Astrocyte of the cerebellum (primary cell): ENCODE data around the gene ABHD5.

Experiments used
- DNase-seq: peaks from one replicate; pipeline ENCODE4 v3.0.0-alpha.2; 2011; ENCODE audit warnings: low read depth
- H3K4me3 ChIP-seq: 2 replicates; pipeline ENCODE4 v1.5.1; 2011; ENCODE audit warnings: mild to moderate bottlenecking, low read depth, low read length, moderate library complexity
- CTCF ChIP-seq: IDR thresholded peaks from 2 replicates; pipeline ENCODE4 v1.5.1; 2012; ENCODE audit warnings: low read length, low read depth, moderate library complexity, mild to moderate bottlenecking; ENCODE audit errors: missing control alignments
- in situ Hi-C: cut with HindIII; loops from 2 replicates; pipeline ENCODE4 v1.10.0; 2017; ENCODE audit warnings: low sequenced_read_pairs

ABHD5 gene

GRCh38 chr3:43762451-43762850 lies 71.7 kb downstream of the ABHD5 start:
- in situ Hi-C loops = no loop called here
- no peak for TF ChIP-seq CTCF
- no peak overlapping the region for H3K4me3 ChIP-seq
- DNase-seq = no peak

GRCh38 chr3:43764056-43764455 lies 73.3 kb downstream of the ABHD5 start:
- in situ Hi-C loops = no loop called here
- no peak overlapping the region for H3K4me3 ChIP-seq
- TF ChIP-seq CTCF = no peak
- DNase-seq = no peak

GRCh38 chr3:43764471-43764870 lies 73.7 kb downstream of the ABHD5 start:
- no peak for DNase-seq
- no peak overlapping the region for H3K4me3 ChIP-seq
- in situ Hi-C loops = no loop called here
- TF ChIP-seq CTCF = no peak

- DNase-seq = peak; percentile 15
Observed at GRCh38 chr3:43765521-43765971, 74.8 kb downstream of the ABHD5 start.

GRCh38 chr3:43766672-43767465 lies 76.1 kb downstream of the ABHD5 start:
- H3K4me3 ChIP-seq = no peak overlapping the region

More at GRCh38 chr3:43765521-43765971, 74.8 kb downstream of the ABHD5 start:
- no peak for TF ChIP-seq CTCF
- no peak overlapping the region for H3K4me3 ChIP-seq
- in situ Hi-C loops = no loop called here

GRCh38 chr3:43768381-43768973 lies 77.7 kb downstream of the ABHD5 start:
- TF ChIP-seq CTCF = no peak
- in situ Hi-C loops = no loop called here
- no peak for DNase-seq
- no peak overlapping the region for H3K4me3 ChIP-seq

More at GRCh38 chr3:43766672-43767465, 76.1 kb downstream of the ABHD5 start:
- DNase-seq = peak; percentile 32
- in situ Hi-C loops = no loop called here
- no peak for TF ChIP-seq CTCF
